Measurements from ENCODE around the gene PSMD14. TPM values are rescaled to one million over a fixed set of nuclear protein-coding genes. Genes with fewer than 3 reads are reported as not detected.

PSMD14 gene
- total and polyA plus RNA-seq, 7 donors, result 27.3 to 50.2 (median 38.5) TPM

GRCh38 chr2:161312996-161313395 is 4.8 kb downstream of the PSMD14 start:
- Histone ChIP-seq H3K27ac (no peak overlapping the region), H3K27me3 (no peaks in the 10 kb centered on the region), H3K4me1 (peaks cover 0 to 26% (median 10%) of the 10 kb centered on the region in 4 donors), H3K36me3 (no peaks in the 10 kb centered on the region), H3K4me3 (no peak overlapping the region), H3K9me3 (no peaks in the 10 kb centered on the region)
- 87 to 97% methylated on average over 3 of the region's 3 CpGs for WGBS, 2 donors
- intact Hi-C loops (cut with DNase I), result no loop called here
- TF ChIP-seq POLR2AphosphoS5 (IDR thresholded peaks at IDR 0.05) (no peak), EP300 (IDR thresholded peaks at IDR 0.05) (no peak), POLR2A (IDR thresholded peaks at IDR 0.05) (no peak), CTCF (IDR thresholded peaks at IDR 0.05) (no peak)
- DNase-seq, result no peak

- no peak overlapping the region for H3K4me3 ChIP-seq
- no peaks in the 10 kb centered on the region for H3K27me3 ChIP-seq
- peaks cover 0 to 11% (median 0%) of the 10 kb centered on the region in 4 donors for H3K4me1 ChIP-seq
- no peaks in the 10 kb centered on the region for H3K9me3 ChIP-seq
- H3K36me3 ChIP-seq, result no peaks in the 10 kb centered on the region
- TF ChIP-seq POLR2AphosphoS5 (IDR thresholded peaks at IDR 0.05) (no peak), CTCF (IDR thresholded peaks at IDR 0.05) (no peak)
- DNase-seq, result no peak
- H3K27ac ChIP-seq, result no peak overlapping the region
- intact Hi-C loops (cut with DNase I), result no loop called here
These were observed 7.2 kb downstream of the PSMD14 start for GRCh38 chr2:161315380-161315779.

- intact Hi-C loops (cut with DNase I), result no loop called here
- H3K36me3 ChIP-seq, result peaks cover 0 to 5% (median under 1%) of the 10 kb centered on the region in 4 donors
- H3K4me3 ChIP-seq, result no peak overlapping the region
- H3K4me1 ChIP-seq, result peaks cover 0 to 9% (median 0%) of the 10 kb centered on the region in 4 donors
- DNase-seq, result no peak
- no peaks in the 10 kb centered on the region for H3K9me3 ChIP-seq
- no peaks in the 10 kb centered on the region for H3K27me3 ChIP-seq
- TF ChIP-seq CTCF (IDR thresholded peaks at IDR 0.05) (no peak), POLR2AphosphoS5 (IDR thresholded peaks at IDR 0.05) (no peak)
- H3K27ac ChIP-seq, result no peak overlapping the region
These were observed 8.5 kb downstream of the PSMD14 start for GRCh38 chr2:161316701-161317100.

GRCh38 chr2:161321944-161322648 is 13.9 kb downstream of the PSMD14 start:
- TF ChIP-seq POLR2A (IDR thresholded peaks at IDR 0.05), result no peak
- TF ChIP-seq EP300 (IDR thresholded peaks at IDR 0.05), result no peak
- TF ChIP-seq POLR2AphosphoS5 (IDR thresholded peaks at IDR 0.05), result no peak
- TF ChIP-seq CTCF (IDR thresholded peaks at IDR 0.05), result no peak
- no peak for DNase-seq
- H3K27ac ChIP-seq, result no peak overlapping the region
- no peaks in the 10 kb centered on the region for H3K4me1 ChIP-seq
- no peaks in the 10 kb centered on the region for H3K9me3 ChIP-seq
- intact Hi-C loops (cut with DNase I), result no loop called here
- WGBS, 2 donors, result 94% methylated on average over 6 of the region's 6 CpGs
- H3K4me3 ChIP-seq, result no peak overlapping the region
- H3K27me3 ChIP-seq, result no peaks in the 10 kb centered on the region
- H3K36me3 ChIP-seq, result peaks cover 0 to 20% (median 2%) of the 10 kb centered on the region in 4 donors

- H3K4me3 ChIP-seq, result no peak overlapping the region
- no peaks in the 10 kb centered on the region for H3K9me3 ChIP-seq
- no peaks in the 10 kb centered on the region for H3K27me3 ChIP-seq
- TF ChIP-seq EP300 (IDR thresholded peaks at IDR 0.05), result no peak
- intact Hi-C loops (cut with DNase I), result no loop called here
- H3K36me3 ChIP-seq, result peaks cover 0 to 20% (median 2%) of the 10 kb centered on the region in 4 donors
- no peak for DNase-seq
- H3K27ac ChIP-seq, result no peak overlapping the region
- H3K4me1 ChIP-seq, result no peaks in the 10 kb centered on the region
These were observed 16.7 kb downstream of the PSMD14 start for GRCh38 chr2:161324876-161325275.
